ENCODE data around the gene CST9. TPM values are rescaled to one million over a fixed set of nuclear protein-coding genes. Genes with fewer than 3 reads are reported as not detected.
"Not testable (repeated sequence)": the region's sequence is repeated elsewhere in the genome, so short reads cannot be mapped to it uniquely, and the experiment has no call there.

CST9 gene
- total and polyA plus RNA-seq, 2 of the 13 experiments (the other 11 are each of a cell fraction or from before 2014, with no cell fraction given) = 0.07 TPM; not detected in 1

DNA sequence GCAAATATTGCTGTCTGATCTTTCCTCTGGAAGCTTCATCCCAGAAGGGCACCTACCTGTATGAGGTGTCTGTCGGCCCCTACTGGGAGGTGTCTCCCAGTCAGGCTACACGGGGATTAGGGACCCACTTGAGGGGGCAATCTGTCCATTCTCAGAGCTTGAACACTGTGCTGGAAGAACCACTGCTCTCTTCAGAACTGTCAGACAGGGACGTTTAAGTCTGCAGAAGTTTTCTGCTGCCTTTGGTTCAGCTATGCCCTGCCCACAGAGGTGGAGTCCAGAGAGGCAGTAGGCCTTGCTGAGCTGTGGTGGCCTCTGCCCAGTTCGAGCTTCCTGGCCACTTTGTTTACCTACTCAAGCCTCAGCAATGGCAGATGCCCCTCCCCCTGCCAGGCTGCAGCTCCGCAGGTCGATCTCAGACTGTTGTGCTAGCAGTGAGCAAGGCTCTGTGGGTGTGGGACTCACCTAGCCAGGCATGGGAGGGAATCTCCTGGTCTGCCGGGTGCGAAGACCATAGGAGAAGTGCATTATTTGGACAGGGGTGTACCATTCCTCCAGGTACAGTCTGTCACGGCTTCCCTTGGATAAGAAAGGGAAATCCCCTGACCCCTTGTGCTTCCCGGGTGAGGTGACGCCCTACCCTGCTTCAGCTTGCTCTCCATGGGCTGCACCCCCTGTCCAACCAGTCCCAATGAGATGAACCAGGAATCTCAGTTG lies 15.1 kb upstream of the CST9 start (continued):
- not testable (repeated sequence) for TF ChIP-seq SOX13, SP1 (IDR thresholded peaks at IDR 0.05)
- TF ChIP-seq SOX13 (CRISPR knock-in tag; conservative IDR thresholded peaks at IDR 0.05 in 1 of 2, IDR thresholded peaks at IDR 0.05 in 1 of 2) = peak in 1 of 2 experiments; percentile 77; a peak in 2 of 4 replicates
- peak; percentile 86 for TF ChIP-seq PITX1 (CRISPR knock-in tag; IDR thresholded peaks at IDR 0.05)
- TF ChIP-seq TFDP1 (CRISPR knock-in tag; IDR thresholded peaks at IDR 0.05; ENCODE audit: borderline replicate concordance) = peak; percentile 67
- peak; percentile 78 for TF ChIP-seq MED1 (CRISPR knock-in tag; IDR thresholded peaks at IDR 0.05)
- TF ChIP-seq GMEB1 (CRISPR knock-in tag; IDR thresholded peaks at IDR 0.05; ENCODE audit: borderline replicate concordance) = peak; percentile 35; the same call in 1 of the 2 replicates
- peak; percentile 55; the same call in 1 of the 2 replicates for TF ChIP-seq DRAP1 (CRISPR knock-in tag; IDR thresholded peaks at IDR 0.05)
- TF ChIP-seq ZNF543 (CRISPR knock-in tag; IDR thresholded peaks at IDR 0.05) = peak; percentile 87
- TF ChIP-seq ZNF780A (CRISPR knock-in tag; IDR thresholded peaks at IDR 0.05) = 0 out of 2 replicates have a peak, but pooled peaks have one; percentile 32
- TF ChIP-seq ZSCAN29 (CRISPR knock-in tag; conservative IDR thresholded peaks at IDR 0.05) = 0 out of 2 replicates have a peak, but pooled peaks have one; percentile 59
- peak; percentile 34; the same call in 1 of the 2 replicates for TF ChIP-seq MXD3 (CRISPR knock-in tag; IDR thresholded peaks at IDR 0.05)
- TF ChIP-seq, protein P1, sequence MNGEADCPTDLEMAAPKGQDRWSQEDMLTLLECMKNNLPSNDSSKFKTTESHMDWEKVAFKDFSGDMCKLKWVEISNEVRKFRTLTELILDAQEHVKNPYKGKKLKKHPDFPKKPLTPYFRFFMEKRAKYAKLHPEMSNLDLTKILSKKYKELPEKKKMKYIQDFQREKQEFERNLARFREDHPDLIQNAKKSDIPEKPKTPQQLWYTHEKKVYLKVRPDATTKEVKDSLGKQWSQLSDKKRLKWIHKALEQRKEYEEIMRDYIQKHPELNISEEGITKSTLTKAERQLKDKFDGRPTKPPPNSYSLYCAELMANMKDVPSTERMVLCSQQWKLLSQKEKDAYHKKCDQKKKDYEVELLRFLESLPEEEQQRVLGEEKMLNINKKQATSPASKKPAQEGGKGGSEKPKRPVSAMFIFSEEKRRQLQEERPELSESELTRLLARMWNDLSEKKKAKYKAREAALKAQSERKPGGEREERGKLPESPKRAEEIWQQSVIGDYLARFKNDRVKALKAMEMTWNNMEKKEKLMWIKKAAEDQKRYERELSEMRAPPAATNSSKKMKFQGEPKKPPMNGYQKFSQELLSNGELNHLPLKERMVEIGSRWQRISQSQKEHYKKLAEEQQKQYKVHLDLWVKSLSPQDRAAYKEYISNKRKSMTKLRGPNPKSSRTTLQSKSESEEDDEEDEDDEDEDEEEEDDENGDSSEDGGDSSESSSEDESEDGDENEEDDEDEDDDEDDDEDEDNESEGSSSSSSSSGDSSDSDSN (CRISPR knock-in tag; IDR thresholded peaks at IDR 0.05) = peak; percentile 65
- 0 out of 2 replicates have a peak, but pooled peaks have one; percentile 58 for TF ChIP-seq KDM4B (CRISPR knock-in tag; IDR thresholded peaks at IDR 0.05)
- peak; percentile 53; the same call in 1 of the 2 replicates for TF ChIP-seq SP1 (CRISPR knock-in tag; IDR thresholded peaks at IDR 0.05)
- TF ChIP-seq KDM5B (CRISPR knock-in tag; IDR thresholded peaks at IDR 0.05; ENCODE audit: borderline replicate concordance) = 0 out of 2 replicates have a peak, but pooled peaks have one; percentile 22
- peak; percentile 83; the same call in 1 of the 2 replicates for TF ChIP-seq ZNF350 (CRISPR knock-in tag; IDR thresholded peaks at IDR 0.05; ENCODE audit: borderline replicate concordance, low read depth)
- 0 out of 2 replicates have a peak, but pooled peaks have one; percentile 42 for TF ChIP-seq ZNF678 (CRISPR knock-in tag; IDR thresholded peaks at IDR 0.05)
- TF ChIP-seq ZBTB42 (CRISPR knock-in tag; IDR thresholded peaks at IDR 0.05) = peak; percentile 86; the same call in 1 of the 2 replicates
- TF ChIP-seq POGZ (CRISPR knock-in tag; IDR thresholded peaks at IDR 0.05) = peak; percentile 63
- TF ChIP-seq ZNF598 (CRISPR knock-in tag; IDR thresholded peaks at IDR 0.05; ENCODE audit: borderline replicate concordance) = peak; percentile 97; the same call in 1 of the 2 replicates
- TF ChIP-seq HNF4A (CRISPR knock-in tag; IDR thresholded peaks at IDR 0.05) = peak; percentile 77
- TF ChIP-seq ARNT2 (CRISPR knock-in tag; IDR thresholded peaks at IDR 0.05; ENCODE audit: low read depth) = peak; percentile 30; the same call in 1 of the 2 replicates
- TF ChIP-seq ZFP90 (CRISPR knock-in tag; IDR thresholded peaks at IDR 0.05; ENCODE audit: borderline replicate concordance) = 0 out of 2 replicates have a peak, but pooled peaks have one; percentile 18

Data from HepG2 (cell line).